Osteocyte (in vitro differentiated cells): ENCODE results near the gene VDR. TPM values are rescaled to one million over a fixed set of nuclear protein-coding genes. Genes with fewer than 3 reads are reported as not detected.

Experiments used
- DNase-seq: peaks from one replicate; pipeline ENCODE4 v3.0.0; 2021; ENCODE audit warnings: mixed read lengths; ENCODE audit not compliant: unreplicated experiment; ENCODE audit errors: extremely low spot score
- H3K27ac Mint-ChIP-seq: one replicate; pipeline ENCODE4 v1.8.0; 2021; ENCODE audit warnings: mild to moderate bottlenecking, mixed read lengths; ENCODE audit not compliant: unreplicated experiment
- H3K27me3 Mint-ChIP-seq: one replicate; pipeline ENCODE4 v1.8.0; 2021; ENCODE audit warnings: mixed read lengths; ENCODE audit not compliant: unreplicated experiment
- H3K36me3 Mint-ChIP-seq: one replicate; pipeline ENCODE4 v1.8.0; 2021; ENCODE audit warnings: mixed read lengths; ENCODE audit not compliant: unreplicated experiment
- H3K4me1 Mint-ChIP-seq: one replicate; pipeline ENCODE4 v1.8.0; 2021; ENCODE audit warnings: mixed read lengths; ENCODE audit not compliant: unreplicated experiment
- H3K4me3 Mint-ChIP-seq: one replicate; pipeline ENCODE4 v1.8.0; 2021; ENCODE audit warnings: mild to moderate bottlenecking, moderate library complexity, mixed read lengths; ENCODE audit not compliant: unreplicated experiment
- H3K9me3 Mint-ChIP-seq: one replicate; pipeline ENCODE4 v1.8.0; 2021; ENCODE audit warnings: mixed read lengths; ENCODE audit not compliant: unreplicated experiment
- CTCF ChIP-seq: fragments of 200-600 bp; sonication (generic); IDR thresholded peaks from 2 replicates; pipeline ENCODE4 v1.5.0; 2021; ENCODE audit warnings: antibody characterized with exemption, mild to moderate bottlenecking, moderate library complexity
- total RNA-seq: library from RNA; stranded (reverse); gene quantifications from 2 replicates; pipeline ENCODE4 v1.2.1, GENCODE V29; 2021

VDR gene
- total RNA-seq, 1 donor from 2014 or later = 2.7 TPM

DNA sequence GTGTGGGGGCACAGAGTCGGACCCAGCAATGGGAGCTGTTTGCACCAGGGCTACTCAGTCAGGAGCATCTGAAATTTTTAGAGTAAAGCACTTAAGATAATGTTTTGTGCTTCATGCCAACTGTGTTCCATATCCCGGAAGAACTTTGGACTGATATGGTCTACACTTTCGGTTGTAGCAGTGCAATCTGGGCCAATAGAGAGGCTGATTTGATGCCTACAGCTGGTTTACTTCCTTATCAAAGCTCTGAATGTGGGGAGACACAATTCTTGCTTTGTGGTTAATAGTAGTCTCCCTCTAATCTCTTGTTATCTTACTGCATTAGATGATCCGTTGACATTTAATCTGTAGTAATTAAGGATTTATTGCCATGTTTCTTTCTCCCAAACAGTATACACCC is 7.8 kb upstream of the VDR start:
- DNase-seq = peak; percentile 8
- H3K27me3 Mint-ChIP-seq = peaks cover 27% of the 10 kb centered on the region
- H3K4me3 Mint-ChIP-seq = no peak overlapping the region
- H3K9me3 Mint-ChIP-seq = peaks cover 5% of the 10 kb centered on the region
- H3K27ac Mint-ChIP-seq = no peak overlapping the region
- H3K4me1 Mint-ChIP-seq = peaks cover 6% of the 10 kb centered on the region
- no peaks in the 10 kb centered on the region for H3K36me3 Mint-ChIP-seq
- TF ChIP-seq CTCF = no peak

GRCh38 chr12:47910981-47911380 is 6.2 kb upstream of the VDR start:
- peaks cover 6% of the 10 kb centered on the region for H3K4me1 Mint-ChIP-seq
- TF ChIP-seq CTCF = no peak
- H3K4me3 Mint-ChIP-seq = no peak overlapping the region
- DNase-seq = peak; percentile 5
- H3K27ac Mint-ChIP-seq = no peak overlapping the region
- peaks cover 5% of the 10 kb centered on the region for H3K9me3 Mint-ChIP-seq
- H3K27me3 Mint-ChIP-seq = peaks cover 34% of the 10 kb centered on the region
- H3K36me3 Mint-ChIP-seq = no peaks in the 10 kb centered on the region

DNA sequence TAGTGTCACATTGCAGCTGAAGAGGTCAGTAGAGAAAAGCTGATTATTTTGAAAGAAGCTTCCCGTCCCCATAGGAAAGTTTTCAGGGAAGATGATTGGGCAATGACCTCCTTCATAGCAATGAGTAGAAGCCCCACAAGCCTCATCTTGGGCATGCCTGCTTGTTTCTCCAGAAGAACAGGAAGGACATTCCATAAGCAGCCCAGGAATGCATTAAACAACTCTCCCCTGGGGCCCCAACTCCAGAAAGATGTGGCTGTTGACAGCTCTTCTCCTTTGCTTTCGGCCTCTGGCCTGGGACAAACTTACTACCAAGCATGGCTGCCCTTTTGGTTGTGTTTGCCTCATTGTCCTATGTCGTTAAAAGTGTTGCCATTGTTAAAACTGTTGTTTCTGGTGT is 5.7 kb upstream of the VDR start:
- H3K36me3 Mint-ChIP-seq = no peaks in the 10 kb centered on the region
- DNase-seq = peak; percentile 34
- H3K27me3 Mint-ChIP-seq = peaks cover 34% of the 10 kb centered on the region

GRCh38 chr12:47909839-47910465 is 5.2 kb upstream of the VDR start:
- H3K27me3 Mint-ChIP-seq = peaks cover 33% of the 10 kb centered on the region

More for the DNA sequence above, 5.7 kb upstream of the VDR start:
- Mint-ChIP-seq H3K9me3 (peaks cover 5% of the 10 kb centered on the region), H3K4me3 (no peak overlapping the region), H3K27ac (no peak overlapping the region), H3K4me1 (peaks cover 6% of the 10 kb centered on the region)
- no peak for TF ChIP-seq CTCF

DNA sequence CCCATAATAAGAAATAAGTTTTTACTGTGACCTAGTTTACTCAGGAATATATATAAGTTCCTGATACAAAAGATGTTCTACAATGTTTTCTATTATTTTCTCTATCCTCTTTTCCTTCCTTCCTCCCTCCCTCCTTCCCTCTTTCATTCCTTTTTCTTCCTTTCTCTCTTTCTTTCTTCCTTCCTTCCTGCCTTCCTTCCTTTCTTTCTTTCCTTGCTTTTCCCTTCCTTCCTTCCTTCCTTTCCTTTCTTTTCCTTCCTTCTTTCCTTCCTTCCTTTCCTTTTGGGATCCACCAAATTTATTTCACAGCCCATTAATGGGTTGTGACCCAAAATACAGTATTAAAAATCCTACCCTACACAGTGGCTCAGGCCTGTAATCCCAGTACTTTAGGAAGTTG is 3.9 kb upstream of the VDR start:
- Mint-ChIP-seq H3K27me3 (peaks cover 30% of the 10 kb centered on the region), H3K4me3 (no peak overlapping the region), H3K36me3 (no peaks in the 10 kb centered on the region), H3K27ac (no peak overlapping the region), H3K4me1 (peaks cover 18% of the 10 kb centered on the region), H3K9me3 (no peaks in the 10 kb centered on the region)
- no peak for TF ChIP-seq CTCF
- DNase-seq = no peak

More at GRCh38 chr12:47909839-47910465, 5.2 kb upstream of the VDR start:
- peak; percentile 30 for DNase-seq
- no peak for TF ChIP-seq CTCF
- no peak overlapping the region for H3K4me3 Mint-ChIP-seq
- no peak overlapping the region for H3K27ac Mint-ChIP-seq
- H3K9me3 Mint-ChIP-seq = peaks cover 5% of the 10 kb centered on the region
- no peaks in the 10 kb centered on the region for H3K36me3 Mint-ChIP-seq
- peaks cover 8% of the 10 kb centered on the region for H3K4me1 Mint-ChIP-seq
